ENCODE measurements around the gene MAP7D1. TPM values are rescaled to one million over a fixed set of nuclear protein-coding genes. Genes with fewer than 3 reads are reported as not detected.

Gene MAP7D1
- total RNA-seq, 4 donors from 2014 or later = 115 to 171 (median 153) TPM

- TF ChIP-seq POLR2A (IDR thresholded peaks at IDR 0.05) (no peak), CTCF (IDR thresholded peaks at IDR 0.05) (no peak)
- H3K4me3 ChIP-seq (ENCODE audit: low read depth, poor library complexity, severe bottlenecking) = no peak overlapping the region
- DNase-seq (ENCODE audit: low spot score in 2 of 2) = no peak
- 68 to 72% methylated on average over 8 to 12 of the region's 12 CpGs for WGBS, 2 donors
- intact Hi-C loops (cut with DNase I; ENCODE audit: low total_unique reads) = no loop called here
Measured at GRCh38 chr1:36170643-36171412, 14.9 kb downstream of the MAP7D1 start.

- WGBS, 2 donors = 92 to 95% methylated on average over 21 of the region's 21 CpGs
- TF ChIP-seq CTCF (IDR thresholded peaks at IDR 0.05) (no peak), POLR2A (IDR thresholded peaks at IDR 0.05) (no peak)
- H3K4me3 ChIP-seq (ENCODE audit: low read depth, poor library complexity, severe bottlenecking) = no peak overlapping the region
- intact Hi-C loops (cut with DNase I; ENCODE audit: low total_unique reads) = no loop called here
- no peak for DNase-seq (ENCODE audit: low spot score in 2 of 2)
Measured at GRCh38 chr1:36172017-36172747, 16.2 kb downstream of the MAP7D1 start.

GRCh38 chr1:36172983-36173382, 17.0 kb downstream of the MAP7D1 start:
- DNase-seq (ENCODE audit: low spot score in 2 of 2) = no peak
- no peak overlapping the region for H3K4me3 ChIP-seq (ENCODE audit: low read depth, poor library complexity, severe bottlenecking)
- no peak for TF ChIP-seq POLR2A (IDR thresholded peaks at IDR 0.05)
- TF ChIP-seq CTCF (IDR thresholded peaks at IDR 0.05) = no peak
- intact Hi-C loops (cut with DNase I; ENCODE audit: low total_unique reads) = no loop called here
- 81 to 92% methylated on average over 2 of the region's 2 CpGs for WGBS, 2 donors

GRCh38 chr1:36174713-36175112, 18.8 kb downstream of the MAP7D1 start:
- no peak for DNase-seq (ENCODE audit: low spot score in 2 of 2)
- intact Hi-C loops (cut with DNase I; ENCODE audit: low total_unique reads) = no loop called here
- H3K4me3 ChIP-seq (ENCODE audit: low read depth, poor library complexity, severe bottlenecking) = no peak overlapping the region
- 57 to 67% methylated on average over 11 of the region's 11 CpGs for WGBS, 2 donors
- TF ChIP-seq CTCF (IDR thresholded peaks at IDR 0.05) (no peak), POLR2A (IDR thresholded peaks at IDR 0.05) (no peak)

GRCh38 chr1:36175137-36176095, 19.5 kb downstream of the MAP7D1 start:
- intact Hi-C loops (cut with DNase I; ENCODE audit: low total_unique reads) = no loop called here
- no peak for DNase-seq (ENCODE audit: low spot score in 2 of 2)
- no peak overlapping the region for H3K4me3 ChIP-seq (ENCODE audit: low read depth, poor library complexity, severe bottlenecking)
- 81 to 86% methylated on average over 9 to 11 of the region's 11 CpGs for WGBS, 2 donors
- TF ChIP-seq POLR2A (IDR thresholded peaks at IDR 0.05) (no peak), CTCF (IDR thresholded peaks at IDR 0.05) (no peak)
